HL-60/S4 (cell line): ENCODE measurements around the gene ENTPD7.
"Not testable (repeated sequence)": the region's sequence is repeated elsewhere in the genome, so short reads cannot be mapped to it uniquely, and the experiment has no call there.

Experiments used
- in situ Hi-C: fragments of 300-500 bp; cut with MboI; formaldehyde crosslinking; loops from 2 replicates; pipeline ENCODE4 v1.14.3; 2022; ENCODE audit warnings: low sequenced_read_pairs

The ENTPD7 gene

DNA sequence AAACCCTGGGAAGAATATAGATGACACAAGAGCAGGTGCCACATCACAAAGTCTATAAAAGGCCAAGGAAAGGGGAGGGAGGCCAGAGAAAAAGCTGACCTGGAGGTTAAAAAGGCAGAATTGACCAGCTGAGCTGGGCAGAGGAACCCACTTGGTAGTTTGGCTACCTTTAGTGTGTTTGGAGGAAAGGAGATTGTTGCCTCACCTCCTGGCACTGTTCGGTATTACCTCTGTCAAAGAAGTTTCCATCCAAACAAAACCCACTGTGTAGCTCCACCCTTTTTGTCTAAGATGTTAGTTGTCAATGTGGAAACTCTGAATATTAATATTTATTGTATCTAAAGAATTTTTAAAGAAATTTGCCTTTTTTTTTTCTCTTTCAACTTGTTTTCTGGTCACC, 23.4 kb downstream of the ENTPD7 start:
- in situ Hi-C loops = no loop called here

DNA sequence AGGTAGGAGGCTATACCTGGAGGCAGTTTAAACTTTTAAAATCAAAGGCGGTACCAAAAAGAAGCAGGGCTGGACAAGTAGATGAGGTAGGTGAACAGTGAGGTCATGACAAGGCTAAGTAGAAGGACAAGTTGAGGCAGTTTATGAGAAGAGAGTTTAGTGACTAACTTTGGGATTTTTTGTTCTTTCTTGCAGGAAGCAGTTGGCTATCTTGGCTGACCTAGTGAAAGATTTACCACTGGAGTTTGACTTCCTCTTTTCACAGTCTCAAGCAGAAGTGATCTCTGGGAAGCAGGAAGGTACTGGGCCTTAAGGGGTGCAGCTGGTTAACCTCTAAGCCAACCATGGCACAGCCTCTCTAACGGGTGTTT, 26.3 kb downstream of the ENTPD7 start:
- in situ Hi-C loops = no loop called here

DNA sequence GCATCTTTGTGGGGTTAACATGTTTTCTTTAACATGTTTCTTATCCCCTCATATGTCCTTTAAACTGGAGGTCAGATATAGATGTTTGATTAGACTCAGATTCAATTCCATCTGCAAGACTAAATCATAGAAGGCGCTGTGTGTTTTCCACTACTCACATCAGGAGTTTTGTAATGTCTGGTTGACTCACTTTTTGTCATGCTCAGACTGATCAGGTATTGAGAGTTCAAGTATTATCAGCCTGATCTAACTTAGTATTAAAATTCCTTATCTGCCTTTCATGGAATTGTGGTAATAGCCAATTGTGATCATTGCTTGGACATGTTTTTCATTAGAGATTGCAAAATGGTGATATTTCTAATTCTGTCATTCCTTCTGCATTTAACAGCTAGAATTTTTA, 30.2 kb downstream of the ENTPD7 start:
- in situ Hi-C loops = no loop called here

DNA sequence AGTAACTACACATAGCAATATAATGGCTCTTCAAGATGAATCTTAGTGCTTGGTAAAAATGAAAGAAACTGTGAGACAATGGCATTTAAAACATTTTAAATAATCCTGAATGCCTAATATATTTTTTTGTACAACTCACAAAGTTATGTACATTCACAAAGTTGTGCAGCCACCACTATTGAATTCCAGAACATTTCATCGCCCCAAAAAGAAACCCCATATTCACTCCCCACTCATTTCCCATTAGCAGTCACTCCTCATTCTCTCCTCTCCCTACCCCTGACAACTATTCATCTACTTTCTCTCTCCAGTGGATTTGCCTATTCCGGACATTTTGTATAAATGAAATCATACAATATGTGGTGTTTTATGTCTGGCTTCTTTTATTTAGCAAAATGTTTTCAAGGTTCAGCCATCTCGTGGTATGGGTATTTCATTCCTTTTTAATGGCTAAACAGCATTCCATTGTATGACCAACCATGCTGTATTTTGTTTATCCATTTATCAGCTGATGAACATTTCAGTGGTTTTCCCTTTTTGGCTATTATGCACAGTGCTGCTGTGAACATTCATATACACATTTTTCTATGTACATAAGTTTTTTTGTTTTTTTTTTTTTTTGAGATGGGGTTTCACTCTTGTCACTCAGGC, 34.7 kb downstream of the ENTPD7 start:
- in situ Hi-C loops = no loop called here

DNA sequence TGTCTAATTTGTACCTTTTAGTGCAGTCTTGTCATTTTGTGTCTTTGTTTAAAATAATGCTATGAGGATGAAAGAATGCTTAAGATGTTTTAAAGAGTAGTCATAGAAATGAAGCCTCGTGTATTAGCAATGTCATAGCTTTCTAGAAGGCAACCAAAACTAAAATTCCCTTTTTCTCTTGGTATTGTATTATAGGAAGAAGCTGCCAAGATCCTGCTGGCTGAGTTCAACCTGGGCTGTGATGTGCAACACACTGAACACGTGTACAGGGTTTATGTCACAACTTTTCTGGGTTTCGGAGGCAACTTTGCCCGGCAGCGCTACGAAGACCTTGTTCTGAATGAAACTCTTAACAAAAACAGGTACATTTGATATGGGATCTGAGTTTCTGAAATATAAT, 36.5 kb downstream of the ENTPD7 start:
- in situ Hi-C loops = no loop called here

DNA sequence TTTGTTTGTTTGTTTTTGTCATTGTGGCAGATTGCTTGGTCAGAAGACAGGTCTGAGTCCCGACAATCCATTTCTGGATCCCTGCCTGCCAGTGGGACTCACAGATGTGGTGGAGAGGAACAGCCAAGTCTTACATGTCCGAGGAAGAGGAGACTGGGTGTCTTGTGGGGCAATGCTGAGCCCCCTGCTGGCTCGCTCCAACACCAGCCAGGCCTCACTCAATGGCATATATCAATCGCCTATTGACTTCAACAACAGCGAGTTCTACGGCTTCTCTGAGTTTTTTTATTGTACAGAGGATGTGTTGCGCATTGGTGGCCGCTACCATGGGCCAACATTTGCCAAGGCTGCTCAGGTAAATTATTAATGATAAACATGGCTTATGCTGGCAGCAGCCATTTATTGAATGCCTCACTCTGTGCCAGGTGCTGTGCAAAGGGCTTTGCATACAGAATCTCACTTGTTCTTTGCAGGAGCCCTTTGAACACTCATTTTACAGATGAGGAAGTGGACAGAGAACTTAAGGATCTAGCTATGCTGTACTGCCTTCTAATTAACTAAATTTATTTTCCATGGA, 39.3 kb downstream of the ENTPD7 start:
- in situ Hi-C loops = no loop called here

DNA sequence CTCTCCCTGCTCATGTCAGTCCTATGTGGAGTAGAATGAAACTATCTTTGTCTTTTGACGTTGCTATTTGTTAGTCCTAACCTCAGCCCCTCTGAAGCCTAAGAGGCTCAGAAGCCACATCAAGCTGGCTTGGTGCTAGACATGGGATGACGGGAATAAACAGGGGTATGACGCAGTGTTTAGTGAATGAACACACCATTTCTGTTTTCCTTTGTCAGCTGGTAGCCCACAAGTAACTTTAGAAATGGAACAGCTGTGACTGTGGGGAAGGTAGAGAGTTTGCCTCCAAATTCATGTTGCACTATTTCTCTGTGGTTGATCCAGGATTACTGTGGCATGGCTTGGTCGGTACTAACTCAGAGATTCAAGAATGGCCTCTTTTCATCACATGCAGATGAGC, 41.3 kb downstream of the ENTPD7 start:
- in situ Hi-C loops = loop anchor here (25.0 kb wide), 1 partner anchor 263 kb away; the partner anchor contains the start of gene GOT1

DNA sequence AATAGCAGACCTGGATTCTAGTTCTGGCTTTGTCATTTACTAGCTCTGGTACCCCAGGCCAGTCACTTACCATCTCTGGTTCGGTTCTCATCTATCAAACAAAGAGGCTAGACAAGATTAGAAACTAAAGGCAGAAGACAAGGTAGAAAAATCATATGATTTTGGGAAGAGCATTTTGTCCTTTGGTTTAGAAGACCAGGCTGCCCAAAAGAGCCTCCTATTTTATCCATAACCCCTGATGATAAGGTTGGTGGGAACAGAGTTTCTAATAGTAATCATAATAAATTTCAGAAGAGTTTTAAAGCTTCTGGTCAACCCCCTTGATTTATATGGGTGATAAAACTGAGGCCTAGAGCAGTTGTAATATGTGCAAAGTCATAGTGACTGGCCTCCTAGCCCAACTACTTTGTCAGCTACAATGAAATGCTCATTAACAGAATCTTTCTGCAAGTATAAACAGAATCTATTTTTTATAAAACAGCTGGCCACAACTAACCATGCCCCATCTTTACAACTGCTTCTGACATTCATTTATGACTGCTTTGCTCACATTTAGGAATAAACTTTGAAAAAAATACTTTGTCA, 49.2 kb downstream of the ENTPD7 start:
- in situ Hi-C loops = loop anchor here (25.0 kb wide), 1 partner anchor 271 kb away; the partner anchor contains the start of gene GOT1

DNA sequence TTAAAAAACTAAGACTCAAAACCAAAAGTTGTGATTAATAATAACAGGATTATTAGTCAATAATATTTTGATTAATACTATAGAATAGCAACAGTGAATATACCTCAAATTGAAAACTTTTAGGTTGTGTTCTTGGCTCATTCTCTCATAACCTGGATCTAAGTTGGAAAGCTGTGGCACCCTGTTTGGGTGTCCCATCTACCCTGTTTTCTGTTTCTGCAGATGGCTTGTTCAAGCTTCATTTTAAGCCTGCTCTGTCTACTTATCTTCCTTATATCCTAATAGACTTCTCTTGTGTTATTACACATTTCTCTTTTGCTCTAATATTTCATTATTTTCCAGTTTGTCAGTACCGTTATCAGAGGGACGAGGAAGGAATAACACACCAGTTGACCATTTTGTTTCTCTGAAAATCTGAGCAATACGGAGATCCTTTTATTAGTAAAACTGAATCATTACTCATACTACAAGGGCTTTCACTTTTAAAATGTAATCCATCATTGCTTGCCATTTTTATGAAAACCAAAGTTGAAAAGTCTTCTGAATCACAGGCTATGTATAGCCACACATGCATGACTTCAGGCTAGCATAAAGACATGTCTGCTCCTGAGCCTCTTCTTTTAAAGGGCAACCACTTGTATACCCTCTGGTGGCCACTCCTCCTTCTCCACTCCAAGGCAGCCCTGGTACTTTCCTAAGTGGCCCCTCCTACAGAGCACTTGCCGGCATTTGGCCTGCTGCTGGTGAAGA, 50.3 kb downstream of the ENTPD7 start:
- in situ Hi-C loops = loop anchor here (10.0 to 25.0 kb wide), 2 partner anchors 155 to 272 kb away; partner anchors contain the start of gene GOT1

DNA sequence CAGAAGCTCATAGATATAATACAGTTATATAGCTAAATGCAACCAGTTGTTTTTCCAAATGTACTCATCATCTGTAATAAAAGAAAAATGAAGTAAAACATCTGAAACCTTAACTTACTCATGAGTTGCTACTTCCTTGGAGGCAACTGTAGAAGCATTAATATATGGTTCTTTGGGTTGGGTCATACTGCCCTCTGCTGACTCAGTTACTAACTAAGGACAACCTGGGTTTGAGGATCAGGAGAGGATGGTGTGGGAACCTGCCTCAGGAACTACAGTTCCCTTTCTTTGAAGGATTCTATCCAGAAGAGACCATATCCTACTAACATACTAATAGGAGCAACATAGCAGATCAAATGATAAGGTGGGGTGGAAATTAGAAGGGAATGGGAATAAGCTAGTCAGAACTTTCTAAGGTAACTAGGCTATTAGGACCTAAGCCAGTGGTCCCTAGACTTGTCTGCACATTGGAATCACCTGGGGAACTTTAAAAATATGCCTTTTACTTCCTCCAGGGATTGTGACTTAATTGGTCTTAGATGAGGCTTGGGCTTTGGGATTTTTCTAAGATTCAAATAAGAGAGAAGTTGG, 51.9 kb downstream of the ENTPD7 start:
- in situ Hi-C loops = loop anchor here (10.0 to 25.0 kb wide), 2 partner anchors 156 to 274 kb away; partner anchors contain the start of gene GOT1

DNA sequence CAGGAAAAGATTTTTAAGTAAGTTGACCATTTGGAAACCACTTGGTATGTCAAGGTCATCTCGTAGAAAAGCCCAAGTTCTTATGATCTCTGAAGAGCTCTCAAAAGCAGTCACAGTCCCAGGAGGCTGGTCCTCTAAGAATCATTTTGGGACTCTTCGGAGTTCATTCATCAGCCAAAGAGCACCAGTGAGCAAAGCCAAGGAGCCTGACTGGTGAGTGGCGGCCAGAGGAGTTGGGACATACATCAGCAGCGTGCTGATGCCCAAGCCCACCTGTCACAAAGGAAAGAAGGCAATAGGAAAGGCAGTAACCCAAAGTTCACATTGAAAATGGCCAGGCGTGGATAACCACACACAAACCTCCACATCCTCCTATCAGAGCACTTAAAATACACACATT, 55.1 kb downstream of the ENTPD7 start:
- in situ Hi-C loops = loop anchor here (10.0 to 25.0 kb wide), 2 partner anchors 160 to 277 kb away; partner anchors contain the start of gene GOT1

DNA sequence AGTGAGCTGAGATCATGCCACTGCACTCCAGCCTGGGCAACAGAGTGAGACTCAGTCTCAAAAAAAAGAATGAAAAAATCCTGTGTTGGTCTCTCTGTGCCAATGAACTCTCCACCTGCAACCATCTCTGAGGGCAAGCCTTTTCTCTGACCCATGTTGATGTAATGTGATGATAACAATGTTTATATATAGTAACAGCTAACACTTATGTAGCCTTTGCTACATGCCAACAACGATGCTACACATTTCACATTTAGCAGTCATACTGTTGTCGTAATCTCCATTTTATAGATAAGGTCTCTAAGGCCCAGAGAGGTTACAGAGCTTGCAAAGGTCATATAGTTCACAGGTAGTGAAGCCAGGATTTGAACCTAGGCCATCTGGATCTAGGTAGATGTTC, 61.1 kb downstream of the ENTPD7 start:
- in situ Hi-C loops = loop anchor here (25.0 kb wide), 1 partner anchor 283 kb away; the partner anchor contains the start of gene GOT1

DNA sequence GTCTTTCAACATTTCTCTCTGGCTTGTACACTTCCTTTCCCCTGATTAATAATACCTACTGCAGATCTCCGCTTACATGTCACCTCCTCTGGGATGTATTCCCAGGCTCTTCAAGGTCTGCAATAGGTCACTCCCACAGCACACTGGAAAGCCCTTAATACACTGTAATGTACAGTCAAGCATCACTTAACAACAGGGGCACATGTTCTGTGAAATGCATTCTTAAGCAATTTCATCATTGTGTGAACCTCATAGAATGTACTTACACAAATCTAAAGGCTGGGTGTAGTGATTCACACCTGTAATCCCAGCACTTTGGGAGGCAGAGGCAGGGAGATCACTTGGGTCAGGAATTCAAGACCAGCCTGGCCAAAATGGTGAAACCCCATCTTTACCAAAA, 70.7 kb downstream of the ENTPD7 start:
- in situ Hi-C loops = no loop called here

DNA sequence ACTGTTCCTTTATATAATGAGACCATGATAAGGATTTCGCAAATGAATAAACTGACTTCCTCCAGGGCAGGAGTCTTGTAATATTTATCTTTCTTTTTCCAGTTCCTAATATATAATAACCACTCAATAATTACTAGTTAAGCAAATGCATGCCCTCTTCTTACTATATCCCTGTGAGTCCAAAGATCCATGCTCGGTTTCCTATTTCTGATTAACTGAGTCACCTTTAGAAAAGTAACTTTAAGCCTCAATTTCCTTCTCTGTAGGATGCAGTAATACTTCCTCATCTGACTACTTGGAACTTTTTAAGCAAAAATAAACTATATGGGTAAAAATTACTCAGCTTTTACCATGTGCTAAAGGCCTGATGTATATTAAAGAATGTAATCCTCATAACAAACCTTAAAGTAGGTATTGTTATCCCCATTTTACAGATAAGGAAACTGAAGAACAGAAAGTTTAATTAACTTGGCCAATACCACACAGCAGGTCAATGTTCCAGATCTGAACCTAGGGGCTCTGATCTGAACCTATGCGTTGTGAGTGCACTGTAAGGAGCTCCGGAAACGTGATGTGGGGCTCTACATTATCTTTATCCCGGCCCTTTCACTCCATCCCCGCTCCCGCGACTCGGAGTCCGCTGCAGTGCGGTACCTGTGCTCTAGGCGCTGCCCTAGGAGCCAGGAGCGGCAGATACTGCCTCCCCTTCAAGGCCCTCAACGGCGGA, 72.2 kb downstream of the ENTPD7 start:
- in situ Hi-C loops = no loop called here

DNA sequence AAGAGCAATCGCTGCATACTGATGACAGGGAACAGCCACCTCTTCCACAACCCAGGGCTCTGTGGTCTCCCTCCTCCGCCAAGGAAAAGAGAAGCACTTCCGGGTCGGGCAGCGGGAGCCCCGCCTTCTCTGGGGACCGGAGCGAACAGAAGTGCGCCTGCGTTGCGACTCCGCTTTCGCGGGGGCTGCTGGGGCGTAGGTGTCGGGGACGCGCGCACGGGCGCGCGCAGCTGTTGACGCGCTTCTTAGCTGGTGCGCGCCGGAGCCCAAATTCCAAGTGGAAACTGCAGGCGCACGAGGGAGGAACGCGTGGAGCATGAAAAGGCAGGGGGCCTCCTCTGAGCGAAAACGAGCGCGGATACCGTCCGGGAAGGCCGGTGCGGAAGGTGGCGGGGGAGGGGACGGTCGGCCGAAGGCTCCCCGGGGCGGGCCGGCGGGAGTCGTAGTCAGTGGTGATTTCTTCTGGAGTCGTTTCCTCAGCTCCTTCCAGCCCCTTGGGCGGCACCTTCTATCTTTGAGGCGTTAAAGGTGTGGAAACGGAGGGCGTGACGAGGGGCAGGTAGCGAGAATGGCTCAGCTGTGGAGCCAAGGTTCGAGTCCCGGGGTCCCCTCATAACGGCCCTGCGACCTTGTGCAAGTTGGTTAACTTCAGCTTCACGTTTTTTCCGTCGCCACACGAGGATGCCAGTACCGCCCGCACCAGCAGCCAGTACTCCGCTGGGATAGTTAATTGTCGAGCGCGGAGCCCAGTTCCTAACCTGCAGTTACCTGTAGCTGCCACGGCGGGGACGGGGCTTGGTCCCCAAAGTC, 72.9 kb downstream of the ENTPD7 start, which contains the start of the genes COX15 and CUTC:
COX15 (minus strand) TSS at position 95 of the 810 bp plus-strand sequence; CDS start at position 17, 78 bp downstream.
CUTC (plus strand) TSS at position 202 of the 810 bp plus-strand sequence; CDS start at position 317, 115 bp downstream.
- in situ Hi-C loops = no loop called here

DNA sequence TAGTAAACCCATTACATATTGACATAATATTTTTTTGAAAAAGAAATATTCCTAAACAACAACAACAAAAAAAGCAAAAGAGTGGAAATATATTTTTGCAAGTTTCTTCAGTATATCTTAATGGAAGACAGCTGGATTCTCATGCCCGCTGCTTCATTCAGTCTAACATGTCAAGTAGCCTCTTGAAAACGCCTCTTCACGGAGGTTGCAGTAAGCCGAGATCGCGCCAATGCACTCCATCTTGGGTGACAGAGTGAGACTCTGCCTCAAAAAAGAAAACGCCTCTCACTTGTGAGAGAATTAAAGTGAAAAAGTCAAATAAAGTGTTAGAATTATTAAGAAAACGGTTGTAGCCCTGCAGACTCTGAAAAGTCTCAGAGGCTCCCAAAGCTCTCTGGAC, 74.1 kb downstream of the ENTPD7 start:
- in situ Hi-C loops = no loop called here

DNA sequence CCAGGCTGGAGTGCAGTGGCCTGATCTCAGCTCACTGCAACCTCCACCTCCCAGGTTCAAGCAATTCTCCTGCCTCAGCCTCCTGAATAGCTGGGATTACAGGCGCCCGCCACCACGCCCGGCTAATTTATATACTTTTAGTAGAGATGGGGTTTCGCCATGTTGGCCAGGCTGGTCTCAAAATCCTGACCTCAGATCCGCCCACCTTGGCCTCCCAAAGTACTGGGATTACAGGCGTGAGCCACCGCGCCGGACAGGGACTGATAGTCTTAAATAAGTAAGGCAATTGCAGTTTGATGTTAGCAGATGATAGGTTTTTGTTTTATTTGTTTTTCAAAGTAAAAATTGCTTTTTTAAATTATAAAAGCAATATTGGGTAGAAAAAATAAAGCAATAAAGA, 74.8 kb downstream of the ENTPD7 start:
- in situ Hi-C loops = not testable (repeated sequence)

DNA sequence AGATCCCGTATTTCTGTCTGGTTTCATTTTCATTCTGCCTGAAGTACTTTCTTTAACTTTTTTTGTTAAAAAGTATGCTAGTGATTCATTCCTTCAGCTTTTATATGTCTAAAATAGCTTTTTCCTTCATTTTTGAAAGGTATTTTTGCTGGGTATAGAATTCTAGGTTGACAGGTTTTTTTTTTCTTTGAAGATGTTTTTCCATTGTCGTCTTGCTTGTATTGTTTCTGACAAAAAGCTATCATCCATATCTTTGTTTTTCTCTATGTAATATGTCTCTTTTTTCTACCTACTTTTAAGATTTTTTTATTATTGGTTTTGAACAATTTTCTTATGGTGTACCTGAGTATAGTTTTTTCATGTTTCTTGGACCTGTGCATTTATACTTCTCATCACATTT, 81.0 kb downstream of the ENTPD7 start:
- in situ Hi-C loops = no loop called here

DNA sequence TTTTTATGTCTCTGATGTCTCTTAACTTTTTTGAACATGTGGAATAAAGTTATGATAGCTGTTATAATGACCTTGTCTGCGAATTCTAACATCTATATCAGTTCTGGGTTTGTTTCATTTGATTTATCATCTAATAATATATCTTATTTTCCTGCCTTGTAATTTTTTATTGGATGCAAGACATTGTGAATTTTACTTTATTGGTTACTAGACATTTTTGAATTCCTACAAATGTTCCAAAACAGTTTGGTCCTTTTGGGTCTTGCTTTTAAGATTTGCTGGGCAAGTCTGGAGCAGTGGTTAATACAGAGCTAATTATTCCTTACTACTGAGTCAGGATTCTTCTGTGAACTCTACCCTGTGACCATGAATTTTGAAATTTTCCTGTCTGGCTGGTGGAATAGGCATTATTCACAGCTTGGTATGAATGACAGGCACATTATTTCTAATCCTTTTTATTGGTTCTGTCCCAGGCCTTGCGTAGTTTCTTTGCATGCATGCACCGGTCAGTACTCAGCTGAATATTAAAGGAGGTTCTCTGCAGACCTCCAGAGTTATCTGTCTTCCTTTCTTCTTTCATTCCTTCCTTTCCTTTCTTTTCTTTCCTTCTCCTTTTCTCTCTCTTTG, 81.7 kb downstream of the ENTPD7 start:
- in situ Hi-C loops = no loop called here
